CD14-positive monocyte (primary cell): ENCODE results near the gene GRIK4. TPM values are rescaled to one million over a fixed set of nuclear protein-coding genes. Genes with fewer than 3 reads are reported as not detected.

Source experiments
- DNase-seq, 3 donors: peaks; one replicate each; pipeline ENCODE4 v3.0.0-alpha.2; 2011 to 2022
- H2AFZ ChIP-seq: 2 replicates; pipeline ENCODE4 v1.6.0; 2012; ENCODE audit warnings: mild to moderate bottlenecking, low read depth, low read length, inconsistent platforms; ENCODE audit not compliant: insufficient read depth, poor library complexity, severe bottlenecking
- H3K27ac ChIP-seq, 2 donors: 1 replicate in 1 of 2; 2 replicates in 1 of 2; pipeline ENCODE4 v1.5.1; 2012 to 2013; ENCODE audit warnings: low read length in 2 of 2, control low read depth in 1 of 2, inconsistent platforms in 1 of 2, low read depth in 1 of 2, mild to moderate bottlenecking in 1 of 2
- H3K27me3 ChIP-seq, 2 donors: one replicate each; pipeline versions ENCODE4 v1.6.0 to v1.6.1; 2011 to 2013; ENCODE audit warnings: low read length in 2 of 2; ENCODE audit not compliant: control insufficient read depth in 2 of 2, insufficient read depth in 2 of 2
- H3K36me3 ChIP-seq, 2 donors: replicated peaks in 1 of 2; 1 replicate in 1 of 2; 2 replicates in 1 of 2; pipeline versions ENCODE4 v1.5.1 to v1.6.1; 2012 to 2013; ENCODE audit warnings: low read length in 2 of 2, control low read depth in 1 of 2, inconsistent platforms in 1 of 2, mild to moderate bottlenecking in 1 of 2; ENCODE audit not compliant: insufficient read depth in 2 of 2, control insufficient read depth in 1 of 2
- H3K4me1 ChIP-seq, 2 donors: 1 replicate in 1 of 2; 2 replicates in 1 of 2; pipeline versions ENCODE4 v1.5.1 to v1.6.1; 2012 to 2013; ENCODE audit warnings: low read length in 2 of 2, control low read depth in 1 of 2, inconsistent platforms in 1 of 2, mild to moderate bottlenecking in 1 of 2, moderate library complexity in 1 of 2; ENCODE audit not compliant: insufficient read depth in 2 of 2, control insufficient read depth in 1 of 2
- H3K4me2 ChIP-seq: replicated peaks from 2 replicates; pipeline ENCODE3; 2012; ENCODE audit warnings: low read length, moderate library complexity, mild to moderate bottlenecking; ENCODE audit not compliant: poor library complexity, severe bottlenecking; ENCODE audit errors: extremely low read depth
- H3K4me3 ChIP-seq, 3 experiments: fragments of 200-600 bp in 1 of 3; sonication (generic) in 1 of 3; replicated peaks in 1 of 3; 1 replicate in 2 of 3; 2 replicates in 1 of 3; pipeline ENCODE4 v1.5.1; 2011 to 2013; ENCODE audit warnings: low read length in 3 of 3, mild to moderate bottlenecking in 3 of 3, control low read depth in 2 of 3, low read depth in 2 of 3, inconsistent platforms in 1 of 3, moderate library complexity in 1 of 3
- H3K79me2 ChIP-seq: 2 replicates; pipeline ENCODE4 v1.6.0; 2012; ENCODE audit warnings: mild to moderate bottlenecking, control low read depth, inconsistent platforms, low read length, moderate library complexity; ENCODE audit not compliant: insufficient read depth
- H3K9ac ChIP-seq: 2 replicates; pipeline ENCODE4 v1.6.0; 2017; ENCODE audit warnings: low read length, mild to moderate bottlenecking; ENCODE audit not compliant: insufficient read depth, poor library complexity, severe bottlenecking
- H3K9me3 ChIP-seq, 2 donors: replicated peaks in 1 of 2; 1 replicate in 1 of 2; 2 replicates in 1 of 2; pipeline versions ENCODE4 v1.5.1 to v1.6.1; 2012 to 2013; ENCODE audit warnings: low read length in 2 of 2, control low read depth in 1 of 2; ENCODE audit not compliant: control insufficient read depth in 1 of 2, insufficient read depth in 1 of 2
- H4K20me1 ChIP-seq: 2 replicates; pipeline ENCODE4 v1.6.0; 2012; ENCODE audit warnings: mild to moderate bottlenecking, low read length, control low read depth, moderate library complexity; ENCODE audit not compliant: insufficient read depth
- H3K27ac Mint-ChIP-seq, 7 donors: one replicate each; pipeline ENCODE4 v1.8.0; 2020; ENCODE audit warnings: mild to moderate bottlenecking in 7 of 7, mixed read lengths in 7 of 7, moderate library complexity in 6 of 7, inconsistent platforms in 2 of 7
- H3K27me3 Mint-ChIP-seq, 3 donors: one replicate each; pipeline ENCODE4 v1.8.0; 2021 to 2022; ENCODE audit warnings: low read depth in 3 of 3, mild to moderate bottlenecking in 3 of 3, mixed read lengths in 3 of 3, moderate library complexity in 3 of 3, inconsistent platforms in 1 of 3
- H3K36me3 Mint-ChIP-seq, 2 donors: one replicate each; pipeline ENCODE4 v1.8.0; 2020; ENCODE audit warnings: mixed read lengths in 2 of 2, inconsistent platforms in 1 of 2, mild to moderate bottlenecking in 1 of 2
- H3K4me1 Mint-ChIP-seq: one replicate; pipeline ENCODE4 v1.8.0; 2020; ENCODE audit warnings: mild to moderate bottlenecking, mixed read lengths
- H3K4me3 Mint-ChIP-seq, 2 donors: one replicate each; pipeline ENCODE4 v1.8.0; 2020; ENCODE audit warnings: mild to moderate bottlenecking in 2 of 2, mixed read lengths in 2 of 2, moderate library complexity in 1 of 2
- H3K9me3 Mint-ChIP-seq, 7 donors: one replicate each; pipeline ENCODE4 v1.8.0; 2020 to 2022; ENCODE audit warnings: mixed read lengths in 7 of 7, mild to moderate bottlenecking in 6 of 7, moderate library complexity in 6 of 7, inconsistent platforms in 2 of 7
- CTCF ChIP-seq: fragments of 200-600 bp; IDR thresholded peaks from one replicate; pipeline ENCODE4 v1.8.0; 2022; ENCODE audit warnings: antibody characterized with exemption, mild to moderate bottlenecking
- WGBS: methylation state at CpG from one replicate; pipeline ENCODE4 v1.1.5; 2013; ENCODE audit warnings: missing lambda C conversion rate; ENCODE audit not compliant: insufficient coverage; 5-methylcytosine and 5-hydroxymethylcytosine counted together
- intact Hi-C, 2 donors: fragments of 100-400 bp; cut with micrococcal nuclease; formaldehyde crosslinking; loops; one replicate each; pipeline versions ENCODE4 v1.15.0 to v1.15.1; 2023
- polyA plus RNA-seq, 3 donors: library from polyadenylated mRNA; depleted of rRNA in 1 of 3; unstranded in 2 of 3; stranded (reverse) in 1 of 3; fragments of 300-500 nt in 2 of 3; fragments of >200 nt in 1 of 3; fragmentation: Illumina TruSeq in 2 of 3; gene quantifications; 1 replicate in 2 of 3; 2 replicates in 1 of 3; pipeline ENCODE4 v1.2.3, GENCODE V29; 2012 to 2021

GRIK4 gene
- polyA plus RNA-seq, 3 donors: not detected

GRCh38 chr11:120793150-120793549 lies 281.6 kb downstream of the GRIK4 start:
- TF ChIP-seq CTCF: no peak
- Histone ChIP-seq H3K27me3 (peaks cover 0 to 5% of the 10 kb centered on the region in 2 donors), H3K79me2 (no peaks in the 10 kb centered on the region), H3K9ac (no peak overlapping the region), H3K9me3 (no peaks in the 10 kb centered on the region), H3K4me2 (no peak overlapping the region), H3K27ac (no peak overlapping the region), H3K4me3 (no peak overlapping the region), H3K4me1 (no peaks in the 10 kb centered on the region), H2AFZ (no peak overlapping the region), H3K36me3 (no peaks in the 10 kb centered on the region), H4K20me1 (no peaks in the 10 kb centered on the region)
- H3K9me3 Mint-ChIP-seq: no peaks in the 10 kb centered on the region
- intact Hi-C loops: no loop called here
- DNase-seq: no peak
- no peaks in the 10 kb centered on the region for H3K36me3 Mint-ChIP-seq
- H3K27me3 Mint-ChIP-seq: peaks cover 4 to 9% (median 8%) of the 10 kb centered on the region in 3 donors
- no peak overlapping the region for H3K4me3 Mint-ChIP-seq
- no peak overlapping the region for H3K27ac Mint-ChIP-seq
- H3K4me1 Mint-ChIP-seq: no peaks in the 10 kb centered on the region
- 82% methylated on average over 5 of the region's 5 CpGs for WGBS

- Histone ChIP-seq H3K4me2 (no peak overlapping the region), H3K27me3 (peaks cover 0 to 5% of the 10 kb centered on the region in 2 donors), H3K4me1 (no peaks in the 10 kb centered on the region), H3K79me2 (no peaks in the 10 kb centered on the region), H4K20me1 (no peaks in the 10 kb centered on the region), H3K27ac (no peak overlapping the region), H2AFZ (no peak overlapping the region), H3K9ac (no peak overlapping the region), H3K4me3 (no peak overlapping the region), H3K36me3 (no peaks in the 10 kb centered on the region), H3K9me3 (no peaks in the 10 kb centered on the region)
- Mint-ChIP-seq H3K27ac (no peak overlapping the region), H3K9me3 (no peaks in the 10 kb centered on the region), H3K4me1 (no peaks in the 10 kb centered on the region), H3K27me3 (peaks cover 8 to 12% (median 11%) of the 10 kb centered on the region in 3 donors), H3K4me3 (no peak overlapping the region), H3K36me3 (no peaks in the 10 kb centered on the region)
- 37% methylated on average over 8 of the region's 14 CpGs for WGBS
- DNase-seq: no peak
- no peak for TF ChIP-seq CTCF
- intact Hi-C loops: no loop called here
These were observed 282.4 kb downstream of the GRIK4 start for GRCh38 chr11:120793806-120794479.
